SK-N-SH (cell line): ENCODE data around the gene DFFB.

Experiments used
- EP300 ChIP-seq, 2 experiments: IDR thresholded peaks; 2 replicates each; pipeline versions ENCODE4 v1.4.0 to v1.6.1; 2012; ENCODE audit warnings: borderline replicate concordance in 1 of 2, low read depth in 1 of 2, low read length in 1 of 2
- FOXJ3 ChIP-seq: sonication (generic); formaldehyde crosslinking; IDR thresholded peaks from 2 replicates; pipeline ENCODE4 v1.5.1; 2020; ENCODE audit warnings: mild to moderate bottlenecking, missing genetic modification reagents
- FOXM1 ChIP-seq: IDR thresholded peaks from 2 replicates; pipeline ENCODE4 v1.4.0; 2012; ENCODE audit warnings: low read depth, mild to moderate bottlenecking
- MXI1 ChIP-seq: IDR thresholded peaks from 2 replicates; pipeline ENCODE4 v1.6.1; 2012; ENCODE audit warnings: mild to moderate bottlenecking, low read depth, low read length, improper control_type of control experiment
- TAF1 ChIP-seq: IDR thresholded peaks from 2 replicates; pipeline ENCODE4 v1.6.1; 2012; ENCODE audit warnings: low read depth, mild to moderate bottlenecking, low read length, moderate library complexity, borderline replicate concordance
- TCF12 ChIP-seq: IDR thresholded peaks from 2 replicates; pipeline ENCODE4 v1.4.0; 2012
- YY1 ChIP-seq: IDR thresholded peaks from 2 replicates; pipeline ENCODE4 v1.4.0; 2012; ENCODE audit warnings: low read depth, mild to moderate bottlenecking
- TF ChIP-seq, protein P1 (sequence below): fragments of 200-600 bp; sonication (generic); IDR thresholded peaks from 2 replicates; pipeline ENCODE4 v1.6.1; 2017; ENCODE audit warnings: antibody characterized with exemption, mild to moderate bottlenecking, moderate library complexity
- TF ChIP-seq, protein P2 (sequence below): IDR thresholded peaks from 2 replicates; pipeline ENCODE4 v1.4.0; 2012; ENCODE audit warnings: low read depth
- TF ChIP-seq, protein P3 (sequence below): IDR thresholded peaks from 2 replicates; pipeline ENCODE4; 2012
- TF ChIP-seq, protein P4 (sequence below): IDR thresholded peaks from 2 replicates; pipeline ENCODE4 v1.4.0; 2012; ENCODE audit warnings: low read depth, borderline replicate concordance
- TF ChIP-seq, protein P5 (sequence below): IDR thresholded peaks from 2 replicates; pipeline ENCODE4 v1.6.1; 2012; ENCODE audit warnings: mild to moderate bottlenecking, low read depth, low read length, moderate library complexity

DNA sequence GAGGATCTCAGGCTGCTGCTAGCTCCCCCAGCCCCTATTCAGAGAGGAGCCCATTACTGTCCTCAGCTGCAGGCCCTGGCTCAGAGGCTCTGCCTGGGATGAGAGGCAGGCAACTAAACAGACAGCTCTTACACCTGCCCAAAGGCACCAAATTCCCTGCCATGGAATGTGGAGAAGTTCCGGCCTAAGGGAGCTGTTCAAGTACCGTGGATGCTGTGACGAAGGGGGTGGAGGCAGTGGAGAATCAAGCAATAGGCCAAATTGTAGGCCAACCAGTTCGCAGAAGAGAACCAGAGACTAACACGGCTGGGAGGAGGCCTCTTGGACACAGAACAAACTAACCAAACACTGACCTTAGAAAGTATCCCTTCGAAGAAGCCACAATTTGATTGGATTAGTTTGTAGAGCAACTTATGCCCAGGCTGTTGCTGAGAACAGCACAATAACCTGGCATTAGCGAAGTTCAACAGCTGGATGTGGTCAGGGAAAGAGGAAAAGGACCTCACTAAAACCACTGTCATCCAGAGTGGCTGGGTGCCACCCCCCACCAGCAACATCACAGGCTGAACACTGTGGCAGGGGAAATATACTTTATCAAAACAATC lies 39.2 kb downstream of the DFFB start:
- no peak for TF ChIP-seq TAF1
- TF ChIP-seq, protein P1, sequence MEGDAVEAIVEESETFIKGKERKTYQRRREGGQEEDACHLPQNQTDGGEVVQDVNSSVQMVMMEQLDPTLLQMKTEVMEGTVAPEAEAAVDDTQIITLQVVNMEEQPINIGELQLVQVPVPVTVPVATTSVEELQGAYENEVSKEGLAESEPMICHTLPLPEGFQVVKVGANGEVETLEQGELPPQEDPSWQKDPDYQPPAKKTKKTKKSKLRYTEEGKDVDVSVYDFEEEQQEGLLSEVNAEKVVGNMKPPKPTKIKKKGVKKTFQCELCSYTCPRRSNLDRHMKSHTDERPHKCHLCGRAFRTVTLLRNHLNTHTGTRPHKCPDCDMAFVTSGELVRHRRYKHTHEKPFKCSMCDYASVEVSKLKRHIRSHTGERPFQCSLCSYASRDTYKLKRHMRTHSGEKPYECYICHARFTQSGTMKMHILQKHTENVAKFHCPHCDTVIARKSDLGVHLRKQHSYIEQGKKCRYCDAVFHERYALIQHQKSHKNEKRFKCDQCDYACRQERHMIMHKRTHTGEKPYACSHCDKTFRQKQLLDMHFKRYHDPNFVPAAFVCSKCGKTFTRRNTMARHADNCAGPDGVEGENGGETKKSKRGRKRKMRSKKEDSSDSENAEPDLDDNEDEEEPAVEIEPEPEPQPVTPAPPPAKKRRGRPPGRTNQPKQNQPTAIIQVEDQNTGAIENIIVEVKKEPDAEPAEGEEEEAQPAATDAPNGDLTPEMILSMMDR = no peak
- TF ChIP-seq, protein P2, sequence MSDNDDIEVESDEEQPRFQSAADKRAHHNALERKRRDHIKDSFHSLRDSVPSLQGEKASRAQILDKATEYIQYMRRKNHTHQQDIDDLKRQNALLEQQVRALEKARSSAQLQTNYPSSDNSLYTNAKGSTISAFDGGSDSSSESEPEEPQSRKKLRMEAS = no peak
- no peak for TF ChIP-seq TCF12
- no peak for TF ChIP-seq FOXJ3 (CRISPR knock-in tag)
- no peak for TF ChIP-seq FOXM1
- no peak for TF ChIP-seq YY1
- TF ChIP-seq, protein P3, sequence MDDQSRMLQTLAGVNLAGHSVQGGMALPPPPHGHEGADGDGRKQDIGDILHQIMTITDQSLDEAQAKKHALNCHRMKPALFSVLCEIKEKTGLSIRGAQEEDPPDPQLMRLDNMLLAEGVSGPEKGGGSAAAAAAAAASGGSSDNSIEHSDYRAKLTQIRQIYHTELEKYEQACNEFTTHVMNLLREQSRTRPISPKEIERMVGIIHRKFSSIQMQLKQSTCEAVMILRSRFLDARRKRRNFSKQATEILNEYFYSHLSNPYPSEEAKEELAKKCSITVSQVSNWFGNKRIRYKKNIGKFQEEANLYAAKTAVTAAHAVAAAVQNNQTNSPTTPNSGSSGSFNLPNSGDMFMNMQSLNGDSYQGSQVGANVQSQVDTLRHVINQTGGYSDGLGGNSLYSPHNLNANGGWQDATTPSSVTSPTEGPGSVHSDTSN = no peak
- TF ChIP-seq MXI1 = no peak
- TF ChIP-seq EP300 (IDR thresholded peaks at IDR 0.05; ENCODE audit: borderline replicate concordance in 1 of 2, low read depth in 1 of 2, low read length in 1 of 2) = no peak
- TF ChIP-seq, protein P4, sequence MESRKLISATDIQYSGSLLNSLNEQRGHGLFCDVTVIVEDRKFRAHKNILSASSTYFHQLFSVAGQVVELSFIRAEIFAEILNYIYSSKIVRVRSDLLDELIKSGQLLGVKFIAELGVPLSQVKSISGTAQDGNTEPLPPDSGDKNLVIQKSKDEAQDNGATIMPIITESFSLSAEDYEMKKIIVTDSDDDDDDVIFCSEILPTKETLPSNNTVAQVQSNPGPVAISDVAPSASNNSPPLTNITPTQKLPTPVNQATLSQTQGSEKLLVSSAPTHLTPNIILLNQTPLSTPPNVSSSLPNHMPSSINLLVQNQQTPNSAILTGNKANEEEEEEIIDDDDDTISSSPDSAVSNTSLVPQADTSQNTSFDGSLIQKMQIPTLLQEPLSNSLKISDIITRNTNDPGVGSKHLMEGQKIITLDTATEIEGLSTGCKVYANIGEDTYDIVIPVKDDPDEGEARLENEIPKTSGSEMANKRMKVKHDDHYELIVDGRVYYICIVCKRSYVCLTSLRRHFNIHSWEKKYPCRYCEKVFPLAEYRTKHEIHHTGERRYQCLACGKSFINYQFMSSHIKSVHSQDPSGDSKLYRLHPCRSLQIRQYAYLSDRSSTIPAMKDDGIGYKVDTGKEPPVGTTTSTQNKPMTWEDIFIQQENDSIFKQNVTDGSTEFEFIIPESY = no peak
- TF ChIP-seq, protein P5, sequence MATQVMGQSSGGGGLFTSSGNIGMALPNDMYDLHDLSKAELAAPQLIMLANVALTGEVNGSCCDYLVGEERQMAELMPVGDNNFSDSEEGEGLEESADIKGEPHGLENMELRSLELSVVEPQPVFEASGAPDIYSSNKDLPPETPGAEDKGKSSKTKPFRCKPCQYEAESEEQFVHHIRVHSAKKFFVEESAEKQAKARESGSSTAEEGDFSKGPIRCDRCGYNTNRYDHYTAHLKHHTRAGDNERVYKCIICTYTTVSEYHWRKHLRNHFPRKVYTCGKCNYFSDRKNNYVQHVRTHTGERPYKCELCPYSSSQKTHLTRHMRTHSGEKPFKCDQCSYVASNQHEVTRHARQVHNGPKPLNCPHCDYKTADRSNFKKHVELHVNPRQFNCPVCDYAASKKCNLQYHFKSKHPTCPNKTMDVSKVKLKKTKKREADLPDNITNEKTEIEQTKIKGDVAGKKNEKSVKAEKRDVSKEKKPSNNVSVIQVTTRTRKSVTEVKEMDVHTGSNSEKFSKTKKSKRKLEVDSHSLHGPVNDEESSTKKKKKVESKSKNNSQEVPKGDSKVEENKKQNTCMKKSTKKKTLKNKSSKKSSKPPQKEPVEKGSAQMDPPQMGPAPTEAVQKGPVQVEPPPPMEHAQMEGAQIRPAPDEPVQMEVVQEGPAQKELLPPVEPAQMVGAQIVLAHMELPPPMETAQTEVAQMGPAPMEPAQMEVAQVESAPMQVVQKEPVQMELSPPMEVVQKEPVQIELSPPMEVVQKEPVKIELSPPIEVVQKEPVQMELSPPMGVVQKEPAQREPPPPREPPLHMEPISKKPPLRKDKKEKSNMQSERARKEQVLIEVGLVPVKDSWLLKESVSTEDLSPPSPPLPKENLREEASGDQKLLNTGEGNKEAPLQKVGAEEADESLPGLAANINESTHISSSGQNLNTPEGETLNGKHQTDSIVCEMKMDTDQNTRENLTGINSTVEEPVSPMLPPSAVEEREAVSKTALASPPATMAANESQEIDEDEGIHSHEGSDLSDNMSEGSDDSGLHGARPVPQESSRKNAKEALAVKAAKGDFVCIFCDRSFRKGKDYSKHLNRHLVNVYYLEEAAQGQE = no peak
